Measurements from ENCODE around the gene KRTAP5-7. TPM values are rescaled to one million over a fixed set of nuclear protein-coding genes. Genes with fewer than 3 reads are reported as not detected.

Gene KRTAP5-7
- total RNA-seq, 1 experiment from 2014 or later, result not detected

Small RNA genes lying within 50 kb of the gene (small RNA-seq; reads per million reads assigned to genes)
- not detected for gene AP000867.1

Other genes with a start within 250 kb of the KRTAP5-7 start
- gene DHCR7, start 78.9 kb upstream of the KRTAP5-7 start, total RNA-seq (2014; rRNA removed; shearing (Covaris generic)), result 81.1 and 83.7 TPM in 2 replicates
- 27.1 and 35.6 TPM in 2 replicates for gene NADSYN1, start 74.1 kb upstream of the KRTAP5-7 start, total RNA-seq (2014; rRNA removed; shearing (Covaris generic))
- gene KRTAP5-8, start 10.8 kb downstream of the KRTAP5-7 start, total RNA-seq (2014; rRNA removed; shearing (Covaris generic)), result not detected in 2 replicates
- not detected in 2 replicates for gene KRTAP5-9, start 21.2 kb downstream of the KRTAP5-7 start, total RNA-seq (2014; rRNA removed; shearing (Covaris generic))
- not detected in 2 replicates for gene KRTAP5-10, start 38.3 kb downstream of the KRTAP5-7 start, total RNA-seq (2014; rRNA removed; shearing (Covaris generic))
- gene KRTAP5-11, start 55.6 kb downstream of the KRTAP5-7 start, total RNA-seq (2014; rRNA removed; shearing (Covaris generic)), result not detected in 2 replicates

All from HT1080 (cell line).